Measurements from ENCODE around the gene MILR1.

DNA sequence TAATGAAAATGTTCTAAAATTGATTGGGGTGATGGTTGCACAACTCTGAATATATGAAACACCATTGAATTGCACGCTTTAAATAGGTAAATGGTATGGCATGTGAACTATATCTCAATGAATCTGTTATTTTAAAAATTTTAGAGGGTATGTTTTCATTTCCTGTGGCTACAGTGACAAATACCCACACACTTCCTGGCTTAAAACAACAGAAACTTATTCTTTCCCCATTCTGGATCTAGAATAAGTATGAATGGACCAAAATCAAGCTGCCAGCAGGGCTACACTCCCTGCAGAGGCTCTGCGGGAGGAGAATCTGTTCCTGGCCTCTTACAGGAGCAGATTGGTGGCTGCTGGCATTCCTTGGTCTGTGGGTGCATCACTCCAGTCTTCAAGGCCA, 47.0 kb upstream of the MILR1 start:
- TF ChIP-seq, protein P1, sequence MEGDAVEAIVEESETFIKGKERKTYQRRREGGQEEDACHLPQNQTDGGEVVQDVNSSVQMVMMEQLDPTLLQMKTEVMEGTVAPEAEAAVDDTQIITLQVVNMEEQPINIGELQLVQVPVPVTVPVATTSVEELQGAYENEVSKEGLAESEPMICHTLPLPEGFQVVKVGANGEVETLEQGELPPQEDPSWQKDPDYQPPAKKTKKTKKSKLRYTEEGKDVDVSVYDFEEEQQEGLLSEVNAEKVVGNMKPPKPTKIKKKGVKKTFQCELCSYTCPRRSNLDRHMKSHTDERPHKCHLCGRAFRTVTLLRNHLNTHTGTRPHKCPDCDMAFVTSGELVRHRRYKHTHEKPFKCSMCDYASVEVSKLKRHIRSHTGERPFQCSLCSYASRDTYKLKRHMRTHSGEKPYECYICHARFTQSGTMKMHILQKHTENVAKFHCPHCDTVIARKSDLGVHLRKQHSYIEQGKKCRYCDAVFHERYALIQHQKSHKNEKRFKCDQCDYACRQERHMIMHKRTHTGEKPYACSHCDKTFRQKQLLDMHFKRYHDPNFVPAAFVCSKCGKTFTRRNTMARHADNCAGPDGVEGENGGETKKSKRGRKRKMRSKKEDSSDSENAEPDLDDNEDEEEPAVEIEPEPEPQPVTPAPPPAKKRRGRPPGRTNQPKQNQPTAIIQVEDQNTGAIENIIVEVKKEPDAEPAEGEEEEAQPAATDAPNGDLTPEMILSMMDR (IDR thresholded peaks at IDR 0.05 in 2 of 3, conservative IDR thresholded peaks at IDR 0.05 in 1 of 3; ENCODE audit: borderline replicate concordance in 1 of 3, insufficient read depth in 1 of 3, low read depth in 2 of 3, low read length in 2 of 3): no peak
- TF ChIP-seq MAX (IDR thresholded peaks at IDR 0.05): no peak
- no peak for TF ChIP-seq EZH2 (IDR thresholded peaks at IDR 0.05)
- TF ChIP-seq ELF1 (IDR thresholded peaks at IDR 0.05; ENCODE audit: borderline replicate concordance, low read depth): no peak
- no peak for TF ChIP-seq POLR2A (IDR thresholded peaks at IDR 0.05; ENCODE audit: borderline replicate concordance, extremely low read depth, insufficient read depth, insufficient read length)
- no peak for TF ChIP-seq ZNF274 (IDR thresholded peaks at IDR 0.05; ENCODE audit: low read depth, low read length)
- no peak for TF ChIP-seq REST (IDR thresholded peaks at IDR 0.05; ENCODE audit: low read depth)
- no peak for TF ChIP-seq POLR2AphosphoS5 (IDR thresholded peaks at IDR 0.05; ENCODE audit: low read depth, low read length)
- no peak for TF ChIP-seq FOSL1 (IDR thresholded peaks at IDR 0.05; ENCODE audit: low read depth)
- no peak for TF ChIP-seq RAD21 (IDR thresholded peaks at IDR 0.05; ENCODE audit: low read depth)
- TF ChIP-seq SIN3A (IDR thresholded peaks at IDR 0.05; ENCODE audit: low read depth): no peak

All from HCT116 (cell line).